Neural progenitor cell (in vitro differentiated cells): Measurements from ENCODE around the gene CENATAC. TPM values are rescaled to one million over a fixed set of nuclear protein-coding genes. Genes with fewer than 3 reads are reported as not detected.
A peak's percentile ranks its signal among the peaks of the same experiment; 100 is the strongest.
"Not testable (repeated sequence)": the region's sequence is repeated elsewhere in the genome, so short reads cannot be mapped to it uniquely, and the experiment has no call there.

Experiments
- DNase-seq: peaks from one replicate; pipeline ENCODE4 v3.0.0-alpha.2; 2016; ENCODE audit warnings: low spot score
- H2AFZ ChIP-seq: fragments of 200-600 bp; sonication (generic); replicated peaks from 2 replicates; pipeline ENCODE4 v1.6.1; 2016; ENCODE audit warnings: antibody characterized with exemption
- H3F3A ChIP-seq: fragments of 200-600 bp; sonication (generic); 2 replicates; pipeline ENCODE4 v1.6.1; 2016; ENCODE audit warnings: antibody characterized with exemption, low read depth
- H3K27ac ChIP-seq: fragments of 200-600 bp; sonication (generic); 2 replicates; pipeline ENCODE4 v1.5.1; 2016; ENCODE audit warnings: mild to moderate bottlenecking
- H3K27me3 ChIP-seq: fragments of 200-600 bp; sonication (generic); 2 replicates; pipeline ENCODE4 v1.6.1; 2016; ENCODE audit warnings: mild to moderate bottlenecking, moderate library complexity
- H3K36me3 ChIP-seq: fragments of 200-600 bp; sonication (generic); 2 replicates; pipeline ENCODE4 v1.5.1; 2016
- H3K4me1 ChIP-seq: fragments of 200-600 bp; sonication (generic); 2 replicates; pipeline ENCODE4 v1.6.1; 2016; ENCODE audit warnings: mixed run types
- H3K4me2 ChIP-seq: fragments of 200-600 bp; sonication (generic); 2 replicates; pipeline ENCODE4 v1.6.1; 2016
- H3K4me3 ChIP-seq: fragments of 200-600 bp; sonication (generic); 2 replicates; pipeline ENCODE4 v1.5.1; 2016
- H3K79me2 ChIP-seq: fragments of 200-600 bp; sonication (generic); 2 replicates; pipeline ENCODE4 v1.6.1; 2016; ENCODE audit warnings: low read depth
- H3K9ac ChIP-seq: fragments of 200-600 bp; sonication (generic); 2 replicates; pipeline ENCODE4 v1.6.1; 2016
- H3K9me3 ChIP-seq: fragments of 200-600 bp; sonication (generic); 2 replicates; pipeline ENCODE4 v1.5.1; 2016; ENCODE audit warnings: low read depth
- H4K20me1 ChIP-seq: fragments of 200-600 bp; sonication (generic); 2 replicates; pipeline ENCODE4 v1.6.1; 2016; ENCODE audit warnings: low read depth
- H3K27ac Mint-ChIP-seq: 3 replicates; pipeline ENCODE4 v1.8.0; 2021; ENCODE audit warnings: mixed read lengths
- H3K27me3 Mint-ChIP-seq: 2 replicates; pipeline ENCODE4 v1.8.0; 2022; ENCODE audit warnings: low read depth, mild to moderate bottlenecking, inconsistent platforms, moderate library complexity, mixed read lengths; ENCODE audit not compliant: insufficient read depth
- H3K36me3 Mint-ChIP-seq: 3 replicates; pipeline ENCODE4 v1.8.0; 2021; ENCODE audit warnings: mixed read lengths
- H3K4me1 Mint-ChIP-seq: 3 replicates; pipeline ENCODE4 v1.8.0; 2021; ENCODE audit warnings: mixed read lengths
- H3K4me3 Mint-ChIP-seq: 3 replicates; pipeline ENCODE4 v1.8.0; 2021; ENCODE audit warnings: mild to moderate bottlenecking, moderate library complexity, mixed read lengths
- H3K9me3 Mint-ChIP-seq: 3 replicates; pipeline ENCODE4 v1.8.0; 2020; ENCODE audit warnings: mixed read lengths
- CTCF ChIP-seq: fragments of 200-600 bp; sonication (generic); IDR thresholded peaks from 2 replicates; pipeline ENCODE4 v1.5.1; 2017; ENCODE audit warnings: antibody characterized with exemption, mild to moderate bottlenecking
- EZH2 ChIP-seq: fragments of 200-600 bp; sonication (generic); IDR thresholded peaks from 2 replicates; pipeline ENCODE4 v1.6.1; 2017; ENCODE audit warnings: antibody characterized with exemption, mild to moderate bottlenecking, moderate library complexity
- EZH2phosphoT487 ChIP-seq: fragments of 200-600 bp; sonication (generic); IDR thresholded peaks from 2 replicates; pipeline ENCODE4 v1.6.1; 2017; ENCODE audit warnings: antibody characterized with exemption
- total RNA-seq: library from RNA; depleted of rRNA; stranded (reverse); fragments of >200 nt; gene quantifications from 2 replicates; pipeline ENCODE4 v1.2.3, GENCODE V29; 2015; ENCODE audit warnings: low replicate concordance

Gene CENATAC
- total RNA-seq, 1 donor from 2014 or later = 46.4 TPM

GRCh38 chr11:118984825-118985224, 13.1 kb upstream of the CENATAC start:
- H3K27me3 ChIP-seq = no peaks in the 10 kb centered on the region
- H3K4me1 Mint-ChIP-seq = peaks cover 6% of the 10 kb centered on the region
- no peak for TF ChIP-seq EZH2phosphoT487
- TF ChIP-seq CTCF = no peak
- no peak for TF ChIP-seq EZH2
- H3K27me3 Mint-ChIP-seq = no peaks in the 10 kb centered on the region
- H3K27ac Mint-ChIP-seq = no peak overlapping the region
- no peak overlapping the region for H2AFZ ChIP-seq
- no peak overlapping the region for H3K4me3 ChIP-seq
- no peak overlapping the region for H3K4me2 ChIP-seq
- no peaks in the 10 kb centered on the region for H3K79me2 ChIP-seq
- no peaks in the 10 kb centered on the region for H3K9me3 Mint-ChIP-seq
- no peak overlapping the region for H3K27ac ChIP-seq
- no peaks in the 10 kb centered on the region for H4K20me1 ChIP-seq
- H3K36me3 ChIP-seq = no peaks in the 10 kb centered on the region
- peaks cover 1% of the 10 kb centered on the region for H3K4me1 ChIP-seq
- no peaks in the 10 kb centered on the region for H3K36me3 Mint-ChIP-seq
- no peak for DNase-seq
- H3K9ac ChIP-seq = no peak overlapping the region
- no peaks in the 10 kb centered on the region for H3K9me3 ChIP-seq
- no peak overlapping the region for H3K4me3 Mint-ChIP-seq
- H3F3A ChIP-seq = peaks cover 7% of the 10 kb centered on the region

- Histone ChIP-seq H3K9me3 (no peaks in the 10 kb centered on the region), H3K9ac (no peak overlapping the region), H3K4me3 (no peak overlapping the region), H3K4me1 (no peaks in the 10 kb centered on the region), H3F3A (no peaks in the 10 kb centered on the region), H3K27me3 (no peaks in the 10 kb centered on the region), H3K27ac (no peak overlapping the region), H2AFZ (no peak overlapping the region), H3K36me3 (no peaks in the 10 kb centered on the region), H4K20me1 (no peaks in the 10 kb centered on the region), H3K79me2 (no peaks in the 10 kb centered on the region), H3K4me2 (no peak overlapping the region)
- Mint-ChIP-seq H3K27ac (no peak overlapping the region), H3K4me1 (no peaks in the 10 kb centered on the region), H3K9me3 (no peaks in the 10 kb centered on the region), H3K4me3 (no peak overlapping the region), H3K27me3 (no peaks in the 10 kb centered on the region), H3K36me3 (peaks cover 3% of the 10 kb centered on the region)
- no peak for TF ChIP-seq EZH2phosphoT487
- TF ChIP-seq EZH2 = no peak
- TF ChIP-seq CTCF = no peak
- DNase-seq = no peak
These were observed 9.7 kb upstream of the CENATAC start for GRCh38 chr11:118988280-118988679.

- not testable (repeated sequence) for H3K9me3 ChIP-seq, H3K27me3 Mint-ChIP-seq, H2AFZ ChIP-seq, H4K20me1 ChIP-seq, DNase-seq, H3K9ac ChIP-seq, H3K9me3 Mint-ChIP-seq, H3K4me1 ChIP-seq, H3K27ac ChIP-seq, H3K4me3 ChIP-seq, H3K36me3 ChIP-seq, H3K79me2 ChIP-seq, H3F3A ChIP-seq, H3K4me1 Mint-ChIP-seq, H3K4me3 Mint-ChIP-seq, H3K27ac Mint-ChIP-seq, H3K4me2 ChIP-seq, H3K27me3 ChIP-seq
- peaks cover 12% of the 10 kb centered on the region for H3K36me3 Mint-ChIP-seq
These were observed 6.4 kb upstream of the CENATAC start for GRCh38 chr11:118991486-118992038.

GRCh38 chr11:118996926-118997626, 862 bp upstream of the CENATAC start:
- Histone ChIP-seq H3K4me1 (peaks cover 14% of the 10 kb centered on the region), H3K27ac (no peak overlapping the region)

More at GRCh38 chr11:118996926-118997626, 862 bp upstream of the CENATAC start:
- TF ChIP-seq EZH2phosphoT487 (no peak), CTCF (peak; percentile 29), EZH2 (no peak)
- peak overlapping the region; percentile 44 for H3K27ac Mint-ChIP-seq
- Histone ChIP-seq H4K20me1 (no peaks in the 10 kb centered on the region), H3K79me2 (peaks cover 60% of the 10 kb centered on the region), H2AFZ (peak overlapping the region; percentile 85), H3K9ac (peak overlapping the region; percentile 42), H3K36me3 (peaks cover 12% of the 10 kb centered on the region), H3K4me3 (peak overlapping the region; percentile 91), H3K27me3 (no peaks in the 10 kb centered on the region), H3K4me2 (peak overlapping the region; percentile 86), H3K9me3 (no peaks in the 10 kb centered on the region), H3F3A (peaks cover 16% of the 10 kb centered on the region)
- H3K9me3 Mint-ChIP-seq = no peaks in the 10 kb centered on the region
- H3K36me3 Mint-ChIP-seq = peaks cover 19% of the 10 kb centered on the region
- peak overlapping the region; percentile 99 for H3K4me3 Mint-ChIP-seq
- DNase-seq = peak; percentile 18
- peaks cover 25% of the 10 kb centered on the region for H3K4me1 Mint-ChIP-seq
- no peaks in the 10 kb centered on the region for H3K27me3 Mint-ChIP-seq
